Tibial nerve (tissue), 4 donors: ENCODE results near the gene FGD3. TPM values are rescaled to one million over a fixed set of nuclear protein-coding genes. Genes with fewer than 3 reads are reported as not detected.

Experiments
- DNase-seq, 2 donors: peaks; one replicate each; pipeline ENCODE4 v3.0.0-alpha.2; 2019; ENCODE audit warnings: low spot score in 2 of 2
- H3K27ac ChIP-seq, 4 donors: fragments of 200-600 bp; sonication (generic) in 3 of 4; one replicate each; pipeline ENCODE4 v1.5.1; 2017 to 2019; ENCODE audit warnings: mild to moderate bottlenecking in 1 of 4
- H3K27me3 ChIP-seq, 2 donors: fragments of 200-600 bp; sonication (generic) in 1 of 2; one replicate each; pipeline versions ENCODE4 v1.5.1 to v1.6.0; 2017 to 2019
- H3K36me3 ChIP-seq, 3 donors: fragments of 200-600 bp; sonication (generic); one replicate each; pipeline ENCODE4 v1.5.1; 2018 to 2019
- H3K4me1 ChIP-seq, 4 donors: fragments of 200-600 bp; sonication (generic) in 3 of 4; one replicate each; pipeline ENCODE4 v1.5.1; 2017 to 2019
- H3K4me3 ChIP-seq, 4 donors: fragments of 200-600 bp; sonication (generic) in 3 of 4; one replicate each; pipeline ENCODE4 v1.5.1; 2017 to 2019; ENCODE audit warnings: mild to moderate bottlenecking in 1 of 4, moderate library complexity in 1 of 4
- H3K9me3 ChIP-seq, 4 donors: fragments of 200-600 bp; sonication (generic) in 3 of 4; one replicate each; pipeline ENCODE4 v1.5.1; 2017 to 2019
- CTCF ChIP-seq, 5 experiments: fragments of 200-600 bp in 3 of 5; fragments of 450-650 bp in 2 of 5; sonication (generic) in 3 of 5; IDR thresholded peaks; one replicate each; pipeline ENCODE4 v1.5.1; 2016 to 2019; ENCODE audit warnings: antibody characterized with exemption in 5 of 5, mild to moderate bottlenecking in 3 of 5, moderate library complexity in 2 of 5
- EP300 ChIP-seq, 2 donors: sonication (generic); formaldehyde crosslinking; IDR thresholded peaks; one replicate each; pipeline ENCODE4 v1.6.1; 2017; ENCODE audit warnings: antibody characterized with exemption in 2 of 2, mild to moderate bottlenecking in 1 of 2
- POLR2A ChIP-seq, 2 donors: fragments of 450-650 bp; IDR thresholded peaks; one replicate each; pipeline ENCODE4 v1.6.1; 2017; ENCODE audit warnings: antibody characterized with exemption in 2 of 2, mild to moderate bottlenecking in 2 of 2, moderate library complexity in 2 of 2
- WGBS, 2 donors: methylation state at CpG; one replicate each; pipeline ENCODE4 v1.1.5; 2018; 5-methylcytosine and 5-hydroxymethylcytosine counted together
- total RNA-seq, 4 donors: library from RNA; depleted of rRNA; stranded (reverse); fragments of >200 nt; gene quantifications; one replicate each; pipeline ENCODE4 v1.1.0, GENCODE V29; 2016

The FGD3 gene
- total RNA-seq, 4 donors from 2014 or later: 6.7 to 13.8 (median 7.3) TPM

DNA sequence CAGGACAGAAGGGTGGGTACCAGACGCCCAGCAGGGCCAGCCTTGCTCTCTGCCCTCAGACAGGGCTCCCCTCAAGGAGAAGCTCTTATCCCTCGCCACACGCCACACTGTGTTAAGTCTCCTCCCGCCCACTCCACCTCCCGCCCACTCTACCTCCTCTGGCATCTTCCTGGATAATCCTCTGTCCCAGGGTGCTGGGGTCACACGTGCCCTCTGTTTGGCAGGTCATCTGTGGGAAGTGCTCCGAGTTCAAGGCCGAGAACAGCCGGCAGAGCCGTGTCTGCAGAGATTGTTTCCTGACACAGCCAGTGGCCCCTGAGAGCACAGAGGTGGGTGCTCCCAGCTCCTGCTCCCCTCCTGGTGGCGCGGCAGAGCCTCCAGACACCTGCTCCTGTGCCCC, 85.2 kb downstream of the FGD3 start:
- peaks cover 0 to 18% (median 3%) of the 10 kb centered on the region in 4 donors for H3K4me1 ChIP-seq
- H3K9me3 ChIP-seq: no peaks in the 10 kb centered on the region
- 72 to 79% methylated on average over 12 of the region's 12 CpGs for WGBS, 2 donors
- no peak for TF ChIP-seq CTCF (IDR thresholded peaks at IDR 0.05)
- no peak for TF ChIP-seq POLR2A (IDR thresholded peaks at IDR 0.05)
- TF ChIP-seq EP300 (IDR thresholded peaks at IDR 0.05): no peak
- no peaks in the 10 kb centered on the region for H3K36me3 ChIP-seq
- no peak overlapping the region for H3K4me3 ChIP-seq
- H3K27me3 ChIP-seq: no peaks in the 10 kb centered on the region
- no peak overlapping the region for H3K27ac ChIP-seq
- no peak for DNase-seq

DNA sequence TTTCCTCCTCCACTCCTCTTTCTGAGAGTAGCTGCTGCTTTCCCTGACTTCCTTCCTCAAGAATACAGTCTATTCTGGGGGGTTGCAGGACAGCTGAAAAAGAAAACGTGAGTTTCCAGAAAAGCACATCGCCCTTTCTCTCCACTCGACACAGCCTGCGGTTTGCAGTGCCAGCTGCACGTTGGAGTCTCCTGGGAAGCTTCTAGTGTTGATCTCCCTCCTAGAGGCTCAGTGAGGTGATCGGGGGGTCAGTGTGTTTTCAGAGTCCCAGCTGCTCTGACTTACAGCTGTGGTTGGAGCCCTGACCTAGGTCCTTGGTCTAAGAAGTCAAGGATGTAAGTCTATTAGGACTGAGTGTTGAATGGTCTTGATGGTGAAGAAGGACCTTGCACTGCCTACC, 86.2 kb downstream of the FGD3 start:
- TF ChIP-seq POLR2A (IDR thresholded peaks at IDR 0.05) (no peak), CTCF (IDR thresholded peaks at IDR 0.05) (no peak), EP300 (IDR thresholded peaks at IDR 0.05) (no peak)
- Histone ChIP-seq H3K9me3 (no peaks in the 10 kb centered on the region), H3K36me3 (no peaks in the 10 kb centered on the region), H3K27ac (no peak overlapping the region), H3K27me3 (no peaks in the 10 kb centered on the region), H3K4me3 (no peak overlapping the region), H3K4me1 (peaks cover 0 to 18% (median 3%) of the 10 kb centered on the region in 4 donors)
- DNase-seq: no peak
- WGBS, 2 donors: 29 to 34% methylated on average over 6 of the region's 6 CpGs

- 89 to 91% methylated on average over 7 to 16 of the region's 19 CpGs for WGBS, 2 donors
- DNase-seq: no peak
- TF ChIP-seq POLR2A (IDR thresholded peaks at IDR 0.05) (no peak), EP300 (IDR thresholded peaks at IDR 0.05) (no peak), CTCF (IDR thresholded peaks at IDR 0.05) (no peak)
Observed at GRCh38 chr9:93035106-93035660, 87.9 kb downstream of the FGD3 start.

DNA sequence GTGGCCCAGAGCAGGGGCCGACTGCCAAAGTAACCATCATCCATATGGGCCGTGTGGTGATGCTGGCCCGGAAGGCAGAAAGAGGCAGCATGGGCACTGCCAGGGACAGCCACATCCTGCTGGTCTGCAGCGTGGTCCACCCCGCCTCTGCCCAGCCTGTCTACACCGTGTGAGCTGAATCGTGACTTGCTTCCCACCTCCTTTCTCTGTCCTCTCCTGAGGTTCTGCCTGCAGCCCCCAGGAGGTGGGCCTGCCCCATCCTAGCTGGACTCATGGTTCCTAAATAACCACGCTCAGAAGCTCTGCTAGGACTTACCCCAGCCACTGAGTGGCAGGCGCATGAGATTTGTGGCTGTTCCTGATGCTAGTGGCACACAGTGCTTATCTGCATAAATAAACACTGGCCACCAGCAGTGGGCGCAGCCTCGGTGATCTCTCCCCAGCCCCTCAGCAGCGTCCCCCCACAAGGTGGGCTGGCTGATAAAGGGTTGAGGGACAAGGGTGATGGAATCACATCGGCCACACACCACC, 88.6 kb downstream of the FGD3 start:
- Histone ChIP-seq H3K36me3 (no peaks in the 10 kb centered on the region), H3K4me3 (no peak overlapping the region), H3K4me1 (peaks cover 0 to 18% (median 3%) of the 10 kb centered on the region in 4 donors), H3K9me3 (no peaks in the 10 kb centered on the region), H3K27me3 (no peaks in the 10 kb centered on the region), H3K27ac (no peak overlapping the region)
- WGBS, 2 donors: 75 to 83% methylated on average over 13 of the region's 13 CpGs
- DNase-seq: no peak
- TF ChIP-seq POLR2A (IDR thresholded peaks at IDR 0.05) (no peak), CTCF (IDR thresholded peaks at IDR 0.05) (no peak)

More at GRCh38 chr9:93035106-93035660, 87.9 kb downstream of the FGD3 start:
- no peaks in the 10 kb centered on the region for H3K9me3 ChIP-seq
- no peak overlapping the region for H3K27ac ChIP-seq
- peaks cover 0 to 18% (median 3%) of the 10 kb centered on the region in 4 donors for H3K4me1 ChIP-seq
- no peak overlapping the region for H3K4me3 ChIP-seq
- H3K27me3 ChIP-seq: no peaks in the 10 kb centered on the region
- no peaks in the 10 kb centered on the region for H3K36me3 ChIP-seq

DNA sequence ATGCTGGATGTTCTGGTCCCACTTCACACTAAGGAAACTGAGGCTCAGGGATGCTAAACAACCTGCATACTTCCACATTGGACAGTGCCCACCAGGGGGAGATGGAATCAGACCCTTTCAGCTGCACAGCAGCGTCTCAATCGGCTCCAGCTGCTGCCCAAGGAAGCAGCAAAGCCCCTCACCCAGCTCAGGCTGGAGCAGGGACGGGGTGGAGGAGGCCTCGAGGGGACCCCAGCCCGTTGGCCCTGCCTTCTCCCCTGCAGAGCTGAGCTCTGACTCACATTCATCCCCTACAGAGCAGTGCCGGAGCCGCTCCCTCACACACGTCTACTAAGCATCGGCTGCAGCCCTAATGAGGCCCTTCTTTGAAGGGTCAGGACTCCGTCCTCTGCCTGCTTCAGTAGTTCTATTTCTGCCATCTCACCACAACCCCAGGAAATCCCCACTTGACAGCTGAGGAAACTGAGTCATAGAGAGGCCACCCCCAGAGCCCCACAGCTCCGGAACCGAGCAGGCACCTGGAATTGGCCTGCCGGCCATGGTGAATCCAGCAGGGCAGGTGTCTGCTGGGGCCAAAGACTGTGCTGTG, 89.7 kb downstream of the FGD3 start:
- TF ChIP-seq CTCF (IDR thresholded peaks at IDR 0.05) (no peak), EP300 (IDR thresholded peaks at IDR 0.05) (no peak), POLR2A (IDR thresholded peaks at IDR 0.05) (no peak)
- no peaks in the 10 kb centered on the region for H3K9me3 ChIP-seq
- H3K27me3 ChIP-seq: no peaks in the 10 kb centered on the region
- H3K4me1 ChIP-seq: peaks cover 0 to 8% (median 1%) of the 10 kb centered on the region in 4 donors
- DNase-seq: no peak
- 20 to 69% methylated on average over 1 to 11 of the region's 13 CpGs for WGBS, 2 donors
- no peak overlapping the region for H3K27ac ChIP-seq
- no peaks in the 10 kb centered on the region for H3K36me3 ChIP-seq
- no peak overlapping the region for H3K4me3 ChIP-seq
